GM19468 (cell line): ENCODE results near the gene SHANK2.

Source experiments
- ATAC-seq: cut with Tn5 transposase; IDR thresholded peaks from one replicate; pipeline ENCODE4 v1.9.1; 2021; ENCODE audit warnings: mild to moderate bottlenecking, moderate library complexity, moderate number of reproducible peaks; ENCODE audit not compliant: unreplicated experiment; ENCODE audit errors: extremely low read depth

The SHANK2 gene

GRCh38 chr11:71223671-71224660, 28.4 kb downstream of the SHANK2 start:
- ATAC-seq, result no peak

GRCh38 chr11:71223081-71223405, 29.3 kb downstream of the SHANK2 start:
- ATAC-seq, result no peak

- no peak for ATAC-seq
Measured at GRCh38 chr11:71222318-71223080, 29.9 kb downstream of the SHANK2 start.

- ATAC-seq, result no peak
Measured at GRCh38 chr11:71221821-71222220, 30.6 kb downstream of the SHANK2 start.

- ATAC-seq, result no peak
Measured at GRCh38 chr11:71221201-71221600, 31.2 kb downstream of the SHANK2 start.

GRCh38 chr11:71218789-71219499, 33.4 kb downstream of the SHANK2 start:
- ATAC-seq, result no peak

- no peak for ATAC-seq
Measured at GRCh38 chr11:71215425-71215965, 36.9 kb downstream of the SHANK2 start.

- no peak for ATAC-seq
Measured at GRCh38 chr11:71214553-71215424, 37.6 kb downstream of the SHANK2 start.

GRCh38 chr11:71213696-71214552, 38.5 kb downstream of the SHANK2 start:
- no peak for ATAC-seq

GRCh38 chr11:71212871-71213559, 39.4 kb downstream of the SHANK2 start:
- ATAC-seq, result no peak

GRCh38 chr11:71211631-71212030, 40.7 kb downstream of the SHANK2 start:
- no peak for ATAC-seq

GRCh38 chr11:71210861-71211260, 41.5 kb downstream of the SHANK2 start:
- no peak for ATAC-seq

- no peak for ATAC-seq
Measured at GRCh38 chr11:71209656-71210055, 42.7 kb downstream of the SHANK2 start.

GRCh38 chr11:71209181-71209580, 43.2 kb downstream of the SHANK2 start:
- ATAC-seq, result no peak

GRCh38 chr11:71208011-71208774, 44.2 kb downstream of the SHANK2 start:
- no peak for ATAC-seq

GRCh38 chr11:71207563-71207962, 44.8 kb downstream of the SHANK2 start:
- no peak for ATAC-seq

- ATAC-seq, result no peak
Measured at GRCh38 chr11:71206186-71206585, 46.2 kb downstream of the SHANK2 start.
